HFFc6 (cell line): ENCODE data around the gene SLCO6A1. TPM values are rescaled to one million over a fixed set of nuclear protein-coding genes. Genes with fewer than 3 reads are reported as not detected.
A peak's percentile ranks its signal among the peaks of the same experiment; 100 is the strongest.
"Not testable (repeated sequence)": the region's sequence is repeated elsewhere in the genome, so short reads cannot be mapped to it uniquely, and the experiment has no call there.

ENCODE experiments used
- DNase-seq: peaks from one replicate; pipeline ENCODE4 v3.0.0-alpha.2; 2018
- H3K27ac Mint-ChIP-seq: 2 replicates; pipeline ENCODE4 v1.8.0; 2020; ENCODE audit warnings: mild to moderate bottlenecking, mixed read lengths
- H3K27me3 Mint-ChIP-seq: 2 replicates; pipeline ENCODE4 v1.8.0; 2021; ENCODE audit warnings: mild to moderate bottlenecking, moderate library complexity, mixed read lengths; ENCODE audit not compliant: insufficient read depth
- H3K36me3 Mint-ChIP-seq: 2 replicates; pipeline ENCODE4 v1.8.0; 2021; ENCODE audit warnings: low read depth, mixed read lengths
- H3K4me1 Mint-ChIP-seq: 2 replicates; pipeline ENCODE4 v1.8.0; 2020; ENCODE audit warnings: low read depth, mixed read lengths
- H3K4me3 Mint-ChIP-seq: 2 replicates; pipeline ENCODE4 v1.8.0; 2020; ENCODE audit warnings: mild to moderate bottlenecking, moderate library complexity, mixed read lengths
- H3K9me3 Mint-ChIP-seq: 2 replicates; pipeline ENCODE4 v1.8.0; 2020; ENCODE audit warnings: mild to moderate bottlenecking, mixed read lengths
- CTCF ChIP-seq: fragments of 200-600 bp; sonication (generic); IDR thresholded peaks from 2 replicates; pipeline ENCODE4 v1.5.0; 2021; ENCODE audit warnings: antibody characterized with exemption, mild to moderate bottlenecking
- total RNA-seq, 6 experiments: library from RNA; stranded (reverse); fragmentation: NEBNext Ultra II Directional; extraction: Animal tissue kit (Norgen Biotek cat#: 25700); gene quantifications; 2 replicates in 1 of 6; 3 replicates in 5 of 6; pipeline ENCODE4 v1.2.3, GENCODE V29; 2021

Gene SLCO6A1
- total RNA-seq, 6 experiments from 2014 or later = not detected

- DNase-seq = no peak
- Mint-ChIP-seq H3K27me3 (no peaks in the 10 kb centered on the region; the same call in 1 of the 2 replicates), H3K9me3 (no peaks in the 10 kb centered on the region), H3K4me1 (no peaks in the 10 kb centered on the region), H3K4me3 (no peak overlapping the region), H3K27ac (no peak overlapping the region), H3K36me3 (no peaks in the 10 kb centered on the region)
- TF ChIP-seq CTCF = no peak
Measured at GRCh38 chr5:102523541-102524175, 24.9 kb upstream of the SLCO6A1 start.

GRCh38 chr5:102511666-102512065 is 12.9 kb upstream of the SLCO6A1 start:
- no peak overlapping the region for H3K4me3 Mint-ChIP-seq
- H3K27me3 Mint-ChIP-seq = peaks cover 2% of the 10 kb centered on the region; the same call in 1 of the 2 replicates
- peak; percentile 7 for DNase-seq
- H3K4me1 Mint-ChIP-seq = no peaks in the 10 kb centered on the region
- H3K9me3 Mint-ChIP-seq = no peaks in the 10 kb centered on the region
- no peak overlapping the region for H3K27ac Mint-ChIP-seq
- TF ChIP-seq CTCF = no peak
- H3K36me3 Mint-ChIP-seq = no peaks in the 10 kb centered on the region

GRCh38 chr5:102491261-102491914 is 7.4 kb downstream of the SLCO6A1 start:
- H3K4me1 Mint-ChIP-seq, H3K4me3 Mint-ChIP-seq, H3K36me3 Mint-ChIP-seq, DNase-seq, H3K27ac Mint-ChIP-seq, H3K27me3 Mint-ChIP-seq: not testable (repeated sequence)
- H3K9me3 Mint-ChIP-seq = peaks cover 25% of the 10 kb centered on the region

- H3K4me1 Mint-ChIP-seq = no peaks in the 10 kb centered on the region
- no peak for DNase-seq
- H3K4me3 Mint-ChIP-seq = no peak overlapping the region
- no peak overlapping the region for H3K27ac Mint-ChIP-seq
- no peaks in the 10 kb centered on the region for H3K36me3 Mint-ChIP-seq
- no peak for TF ChIP-seq CTCF
- peaks cover 9% of the 10 kb centered on the region; the same call in 1 of the 2 replicates for H3K9me3 Mint-ChIP-seq
- H3K27me3 Mint-ChIP-seq = no peaks in the 10 kb centered on the region; the same call in 1 of the 2 replicates
Measured at GRCh38 chr5:102483736-102484135, 15.1 kb downstream of the SLCO6A1 start.

GRCh38 chr5:102481054-102481715 is 17.6 kb downstream of the SLCO6A1 start:
- no peak for TF ChIP-seq CTCF
- Mint-ChIP-seq H3K9me3 (peaks cover 6% of the 10 kb centered on the region; the same call in 1 of the 2 replicates), H3K27me3 (no peaks in the 10 kb centered on the region; the same call in 1 of the 2 replicates), H3K27ac (no peak overlapping the region), H3K36me3 (no peaks in the 10 kb centered on the region), H3K4me3 (no peak overlapping the region), H3K4me1 (no peaks in the 10 kb centered on the region)
- DNase-seq = no peak

GRCh38 chr5:102453716-102454115 is 45.1 kb downstream of the SLCO6A1 start:
- TF ChIP-seq CTCF = no peak
- Mint-ChIP-seq H3K27ac (no peak overlapping the region), H3K27me3 (no peaks in the 10 kb centered on the region; the same call in 1 of the 2 replicates), H3K9me3 (peaks cover 33% of the 10 kb centered on the region), H3K4me3 (no peak overlapping the region), H3K36me3 (0 out of 2 replicates have a peak, but pooled peaks cover 5% of the 10 kb centered on the region), H3K4me1 (no peaks in the 10 kb centered on the region)
- no peak for DNase-seq
